ENCODE data around the gene RGS14. TPM values are rescaled to one million over a fixed set of nuclear protein-coding genes. Genes with fewer than 3 reads are reported as not detected.

The RGS14 gene
- total RNA-seq, 1 donor from 2014 or later, result 14.1 TPM

DNA sequence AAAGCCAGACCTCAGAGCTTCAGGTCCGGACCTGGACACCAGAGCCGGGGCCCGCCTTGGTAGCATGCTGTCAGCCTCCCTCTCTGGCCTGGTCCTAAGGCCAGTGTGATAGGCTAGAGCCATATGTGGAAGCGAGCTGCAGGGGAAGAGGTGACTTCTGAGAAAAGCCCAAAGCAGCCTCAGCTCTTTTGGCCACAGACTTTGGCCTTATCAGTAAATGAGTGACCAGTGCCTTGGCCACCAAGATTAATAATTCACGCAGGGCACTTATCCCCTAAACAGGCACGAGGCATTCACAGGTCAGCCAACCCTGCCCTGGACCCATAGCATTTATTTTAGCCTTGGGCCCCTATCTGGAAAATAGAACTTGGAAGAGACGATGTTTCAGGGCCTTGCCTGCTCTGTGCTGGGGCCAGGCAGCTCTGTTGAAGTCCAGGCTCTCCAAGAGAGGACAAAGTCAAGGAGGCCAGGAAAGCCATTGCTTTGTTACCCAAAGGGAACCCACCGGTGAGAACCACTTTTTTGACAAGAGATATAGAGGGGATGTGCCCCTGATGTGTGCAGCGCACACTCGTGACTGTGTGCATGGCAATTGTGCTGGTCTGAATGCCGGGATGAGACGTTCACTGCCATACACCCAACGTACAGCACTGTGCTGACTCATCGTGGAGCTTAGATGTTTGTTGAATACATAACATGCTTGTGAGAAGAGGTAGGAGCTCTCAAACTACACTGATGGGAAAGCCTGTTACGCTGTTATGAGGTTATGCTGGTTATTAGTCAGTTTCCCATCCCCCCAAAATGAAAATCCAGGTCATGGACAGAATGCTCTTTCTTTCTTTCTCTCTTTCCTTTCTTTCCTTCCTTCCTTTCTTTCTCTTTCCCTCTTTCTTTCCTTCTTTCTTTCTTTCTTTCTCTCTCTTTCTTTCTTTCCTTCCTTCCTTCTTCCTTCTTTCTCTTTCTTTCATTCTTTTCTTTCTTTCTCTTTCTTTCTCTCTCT, 21.5 kb downstream of the RGS14 start:
- no peak for DNase-seq (ENCODE audit: low spot score in 2 of 2, unreplicated experiment in 2 of 2)
- Mint-ChIP-seq H3K9me3 (no peaks in the 10 kb centered on the region), H3K4me1 (no peaks in the 10 kb centered on the region), H3K36me3 (no peaks in the 10 kb centered on the region), H3K27ac (no peak overlapping the region), H3K4me3 (no peak overlapping the region), H3K27me3 (ENCODE audit: low read depth) (no peaks in the 10 kb centered on the region)
- TF ChIP-seq, protein P1, sequence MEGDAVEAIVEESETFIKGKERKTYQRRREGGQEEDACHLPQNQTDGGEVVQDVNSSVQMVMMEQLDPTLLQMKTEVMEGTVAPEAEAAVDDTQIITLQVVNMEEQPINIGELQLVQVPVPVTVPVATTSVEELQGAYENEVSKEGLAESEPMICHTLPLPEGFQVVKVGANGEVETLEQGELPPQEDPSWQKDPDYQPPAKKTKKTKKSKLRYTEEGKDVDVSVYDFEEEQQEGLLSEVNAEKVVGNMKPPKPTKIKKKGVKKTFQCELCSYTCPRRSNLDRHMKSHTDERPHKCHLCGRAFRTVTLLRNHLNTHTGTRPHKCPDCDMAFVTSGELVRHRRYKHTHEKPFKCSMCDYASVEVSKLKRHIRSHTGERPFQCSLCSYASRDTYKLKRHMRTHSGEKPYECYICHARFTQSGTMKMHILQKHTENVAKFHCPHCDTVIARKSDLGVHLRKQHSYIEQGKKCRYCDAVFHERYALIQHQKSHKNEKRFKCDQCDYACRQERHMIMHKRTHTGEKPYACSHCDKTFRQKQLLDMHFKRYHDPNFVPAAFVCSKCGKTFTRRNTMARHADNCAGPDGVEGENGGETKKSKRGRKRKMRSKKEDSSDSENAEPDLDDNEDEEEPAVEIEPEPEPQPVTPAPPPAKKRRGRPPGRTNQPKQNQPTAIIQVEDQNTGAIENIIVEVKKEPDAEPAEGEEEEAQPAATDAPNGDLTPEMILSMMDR (IDR thresholded peaks at IDR 0.05; ENCODE audit: unreplicated experiment), result no peak

DNA sequence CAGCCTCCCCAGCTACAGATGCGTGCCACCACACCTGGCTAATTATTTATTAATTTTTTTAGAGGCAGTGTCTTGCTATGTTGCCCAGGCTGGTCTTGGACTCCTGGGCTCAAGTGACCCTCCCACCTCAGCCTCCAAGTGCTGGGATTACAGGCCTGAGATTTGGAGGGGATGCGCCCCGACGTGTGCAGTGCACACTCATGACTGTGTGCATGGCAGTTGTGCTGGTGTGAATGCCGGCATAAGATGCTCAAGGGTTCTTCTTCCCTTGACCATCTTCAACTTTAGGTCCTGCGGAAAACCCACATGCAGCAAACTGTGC, 23.0 kb downstream of the RGS14 start:
- DNase-seq (ENCODE audit: low spot score in 2 of 2, unreplicated experiment in 2 of 2), result no peak
- no peaks in the 10 kb centered on the region for H3K36me3 Mint-ChIP-seq
- no peaks in the 10 kb centered on the region for H3K4me1 Mint-ChIP-seq
- H3K27ac Mint-ChIP-seq, result no peak overlapping the region
- H3K27me3 Mint-ChIP-seq (ENCODE audit: low read depth), result no peaks in the 10 kb centered on the region
- H3K9me3 Mint-ChIP-seq, result no peaks in the 10 kb centered on the region
- no peak overlapping the region for H3K4me3 Mint-ChIP-seq
- TF ChIP-seq, protein P1 (IDR thresholded peaks at IDR 0.05; ENCODE audit: unreplicated experiment), result no peak

DNA sequence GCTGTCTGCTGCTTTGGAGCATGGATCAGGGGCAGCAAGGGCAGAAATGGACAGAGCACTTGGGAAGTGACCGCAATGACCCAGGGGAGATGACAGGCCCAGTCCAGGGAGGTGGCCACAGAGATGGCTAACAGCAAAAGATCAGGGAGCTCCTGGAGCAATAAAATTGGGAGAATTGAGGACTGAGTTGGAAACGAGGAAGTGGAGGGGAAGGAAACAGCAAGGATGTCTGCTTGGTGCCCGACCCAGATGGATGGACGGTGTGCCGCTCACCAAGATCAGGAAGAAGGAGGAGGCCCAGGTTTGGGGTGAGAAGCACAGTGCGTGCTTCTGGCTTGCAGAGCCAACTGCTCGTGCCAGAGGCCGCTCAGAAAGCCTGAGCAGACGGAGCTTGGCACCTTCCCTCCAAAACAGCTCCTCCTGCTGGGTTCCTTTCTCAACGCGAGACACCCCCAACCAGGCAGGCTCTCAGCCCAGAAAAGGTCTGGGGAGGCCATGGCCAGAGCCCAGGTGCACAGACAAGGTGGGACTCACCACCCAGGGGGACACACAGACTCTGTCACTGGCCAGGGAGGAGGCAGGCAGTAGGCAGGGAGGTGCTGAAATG, 24.8 kb downstream of the RGS14 start:
- DNase-seq (ENCODE audit: low spot score in 2 of 2, unreplicated experiment in 2 of 2), result no peak
- Mint-ChIP-seq H3K4me3 (no peak overlapping the region), H3K27me3 (ENCODE audit: low read depth) (no peaks in the 10 kb centered on the region), H3K4me1 (no peaks in the 10 kb centered on the region), H3K9me3 (no peaks in the 10 kb centered on the region), H3K36me3 (no peaks in the 10 kb centered on the region), H3K27ac (no peak overlapping the region)
- TF ChIP-seq, protein P1 (IDR thresholded peaks at IDR 0.05; ENCODE audit: unreplicated experiment), result no peak

DNA sequence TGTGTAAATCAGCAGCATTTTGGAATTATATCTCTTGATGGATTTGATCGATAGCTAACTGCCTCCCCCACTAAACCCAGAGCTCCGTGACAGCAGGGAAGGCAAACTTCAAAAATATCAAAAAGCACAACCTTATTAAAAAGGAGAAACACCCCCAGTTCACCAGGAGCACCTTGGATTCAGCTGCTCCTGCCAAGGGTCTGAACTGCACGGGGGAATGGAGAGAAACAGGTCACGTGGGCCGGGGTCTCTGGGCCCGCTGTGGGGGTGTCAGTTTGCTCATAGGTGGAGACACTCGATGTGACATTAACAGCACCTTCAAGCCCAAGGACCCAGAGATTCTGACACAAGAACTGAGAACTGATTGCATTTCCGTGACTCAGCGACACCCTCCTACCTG, 25.5 kb downstream of the RGS14 start:
- Mint-ChIP-seq H3K4me3 (no peak overlapping the region), H3K36me3 (no peaks in the 10 kb centered on the region), H3K9me3 (no peaks in the 10 kb centered on the region), H3K27me3 (ENCODE audit: low read depth) (no peaks in the 10 kb centered on the region), H3K4me1 (no peaks in the 10 kb centered on the region), H3K27ac (no peak overlapping the region)
- DNase-seq (ENCODE audit: low spot score in 2 of 2, unreplicated experiment in 2 of 2), result no peak
- TF ChIP-seq, protein P1 (IDR thresholded peaks at IDR 0.05; ENCODE audit: unreplicated experiment), result no peak

DNA sequence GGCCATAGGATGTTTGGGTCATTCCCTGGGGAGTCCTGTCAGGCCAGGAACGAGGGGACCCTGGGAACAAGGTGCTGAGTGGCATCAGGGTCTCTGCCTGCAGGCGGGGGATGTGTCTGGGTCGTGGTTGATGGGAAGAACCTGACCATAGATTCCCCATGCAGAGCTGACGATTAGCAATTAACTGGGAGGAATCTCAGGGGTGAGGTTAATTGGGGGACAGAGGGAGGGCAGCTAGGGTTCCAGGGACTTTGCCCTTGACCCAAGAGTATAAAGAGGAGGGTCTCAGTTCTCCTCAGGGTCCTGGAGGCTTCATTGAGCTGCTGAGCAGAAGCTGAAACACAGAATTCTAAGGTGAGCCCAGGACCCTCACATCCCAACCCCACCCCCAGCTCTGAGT, 26.4 kb downstream of the RGS14 start, which contains the start of gene SLC34A1:
Gene SLC34A1 (plus strand): TSS at position 301 of the 400 bp plus-strand sequence. CDS start 1,308 bp downstream, outside the sequence.
- Mint-ChIP-seq H3K4me3 (no peak within 1 kb of the TSS), H3K4me1 (no peaks in the 10 kb centered on the region), H3K9me3 (no peaks in the 10 kb centered on the region), H3K27ac (no peak within 1 kb of the TSS), H3K27me3 (ENCODE audit: low read depth) (no peaks in the 10 kb centered on the region), H3K36me3 (no peaks in the 10 kb centered on the region)
- no peak for DNase-seq (ENCODE audit: low spot score in 2 of 2, unreplicated experiment in 2 of 2)
- TF ChIP-seq, protein P1 (IDR thresholded peaks at IDR 0.05; ENCODE audit: unreplicated experiment), result no peak
